ENCODE measurements around the gene ABCC8.

ABCC8 gene

DNA sequence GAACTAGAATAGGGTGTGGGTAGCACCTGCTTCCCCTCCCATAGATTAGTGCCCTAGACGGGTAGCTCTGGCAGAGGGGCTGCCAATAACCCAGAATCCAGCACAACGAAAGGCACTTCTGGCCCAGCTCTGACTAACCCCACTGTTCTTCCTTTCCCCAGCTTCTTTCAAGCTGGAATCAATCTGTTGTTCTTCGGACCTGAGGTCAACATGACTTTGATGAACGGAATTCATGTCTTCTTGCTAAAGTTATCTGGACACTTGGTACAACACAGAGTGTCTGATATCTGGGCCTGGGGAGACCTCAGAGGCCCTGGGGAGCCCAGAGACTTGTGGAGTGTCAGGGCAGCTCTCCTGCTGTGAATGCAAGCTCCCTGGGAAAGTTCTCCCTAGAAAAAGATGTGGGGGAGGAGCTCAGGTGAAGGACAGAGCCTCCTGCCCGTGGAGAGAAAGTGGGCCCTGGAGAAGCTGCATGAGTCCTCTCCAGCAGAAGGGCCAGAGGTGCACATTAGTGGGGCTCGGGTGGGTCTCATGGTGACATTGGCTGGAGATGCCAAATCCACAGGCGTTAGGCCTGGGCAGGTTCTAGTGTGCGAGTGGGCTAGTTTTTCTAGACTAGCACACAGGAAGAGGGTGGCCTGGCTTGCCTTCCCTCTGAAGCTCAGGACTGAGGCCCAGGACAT, 94.5 kb downstream of the ABCC8 start:
- Histone ChIP-seq H3K9ac (ENCODE audit: low read depth, low read length) (no peak overlapping the region), H3K4me1 (ENCODE audit: control insufficient read depth, insufficient read depth, low read length) (peaks cover 12% of the 10 kb centered on the region), H3K36me3 (ENCODE audit: insufficient read depth, low read length) (no peaks in the 10 kb centered on the region), H3K4me2 (ENCODE audit: low read length) (no peak overlapping the region), H3K4me3 (ENCODE audit: low read length) (no peak overlapping the region), H3K27me3 (ENCODE audit: control insufficient read depth, insufficient read depth, low read length) (peaks cover 5% of the 10 kb centered on the region), H3K9me3 (replicated peaks; ENCODE audit: low read length) (no peaks in the 10 kb centered on the region)

DNA sequence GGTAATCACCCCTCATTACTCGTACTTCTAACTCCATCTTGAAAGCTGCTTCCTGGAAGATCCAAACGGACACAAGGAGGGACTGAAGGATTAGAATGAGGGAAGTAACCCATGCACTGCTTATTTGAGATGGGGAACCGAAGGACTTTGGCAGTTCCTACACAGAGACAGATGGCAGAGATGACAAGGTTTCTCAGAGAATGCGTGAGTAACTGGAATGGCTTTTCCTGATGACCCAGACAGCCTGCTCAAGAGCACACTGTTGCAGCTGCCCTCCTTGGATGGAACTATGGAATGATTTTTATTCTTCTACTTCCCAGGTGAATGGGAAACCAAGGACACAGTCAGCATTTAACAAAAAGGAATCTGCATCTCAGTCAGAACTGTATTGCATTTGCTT, 95.5 kb downstream of the ABCC8 start:
- no peaks in the 10 kb centered on the region for H3K9me3 ChIP-seq (replicated peaks; ENCODE audit: low read length)
- H3K4me3 ChIP-seq (ENCODE audit: low read length): no peak overlapping the region
- peaks cover 5% of the 10 kb centered on the region for H3K27me3 ChIP-seq (ENCODE audit: control insufficient read depth, insufficient read depth, low read length)
- H3K9ac ChIP-seq (ENCODE audit: low read depth, low read length): no peak overlapping the region
- H3K36me3 ChIP-seq (ENCODE audit: insufficient read depth, low read length): no peaks in the 10 kb centered on the region
- H3K4me1 ChIP-seq (ENCODE audit: control insufficient read depth, insufficient read depth, low read length): peaks cover 12% of the 10 kb centered on the region
- no peak overlapping the region for H3K4me2 ChIP-seq (ENCODE audit: low read length)

GRCh38 chr11:17379383-17380180, 97.1 kb downstream of the ABCC8 start:
- Histone ChIP-seq H3K27me3 (ENCODE audit: control insufficient read depth, insufficient read depth, low read length) (no peaks in the 10 kb centered on the region), H3K4me3 (ENCODE audit: low read length) (no peak overlapping the region), H3K4me2 (ENCODE audit: low read length) (no peak overlapping the region), H3K4me1 (ENCODE audit: control insufficient read depth, insufficient read depth, low read length) (peaks cover 12% of the 10 kb centered on the region), H3K9me3 (replicated peaks; ENCODE audit: low read length) (no peaks in the 10 kb centered on the region), H3K36me3 (ENCODE audit: insufficient read depth, low read length) (no peaks in the 10 kb centered on the region), H3K9ac (ENCODE audit: low read depth, low read length) (no peak overlapping the region)

DNA sequence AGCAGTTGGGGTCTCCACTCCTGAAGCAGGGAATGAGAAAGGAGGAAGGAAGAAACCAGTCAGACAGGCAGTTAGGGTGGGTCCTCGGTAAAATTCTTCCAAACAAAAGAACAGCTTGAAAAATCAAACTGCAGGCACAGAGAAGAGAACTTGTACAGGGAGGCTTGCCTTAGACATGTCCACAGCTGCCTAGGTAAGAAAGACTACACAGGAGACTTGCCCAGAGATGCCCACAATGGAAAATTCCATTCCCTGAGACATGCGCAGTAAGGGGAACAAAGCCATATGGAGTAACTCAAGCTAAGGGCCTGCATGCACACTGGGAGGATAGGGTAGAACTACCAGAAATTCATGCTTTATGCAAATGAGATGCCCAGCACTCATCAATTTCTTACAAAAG, 98.0 kb downstream of the ABCC8 start:
- Histone ChIP-seq H3K36me3 (ENCODE audit: insufficient read depth, low read length) (peaks cover 2% of the 10 kb centered on the region), H3K4me2 (ENCODE audit: low read length) (no peak overlapping the region)

DNA sequence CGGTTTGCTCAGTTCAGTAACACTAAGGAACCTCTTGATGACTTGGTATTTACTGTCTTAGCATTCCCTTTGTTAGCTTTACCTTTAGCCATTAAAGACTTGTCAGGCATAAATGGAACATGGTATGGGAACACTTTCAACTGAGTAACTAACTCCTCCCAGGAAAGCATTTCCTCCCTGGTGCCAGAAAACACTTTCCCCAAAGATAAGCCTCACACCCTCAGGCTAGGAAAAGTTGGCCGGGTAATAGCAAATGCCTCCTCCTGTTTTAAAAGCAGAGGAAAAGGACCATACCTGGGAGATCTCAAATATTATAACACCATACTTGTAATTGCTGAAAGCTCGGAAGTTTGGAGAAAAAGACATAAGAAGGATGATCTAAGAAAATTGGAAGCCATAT, 100.2 kb downstream of the ABCC8 start:
- Histone ChIP-seq H3K4me1 (ENCODE audit: control insufficient read depth, insufficient read depth, low read length) (peaks cover 7% of the 10 kb centered on the region), H3K36me3 (ENCODE audit: insufficient read depth, low read length) (peaks cover 21% of the 10 kb centered on the region), H3K4me3 (ENCODE audit: low read length) (no peak overlapping the region), H3K4me2 (ENCODE audit: low read length) (no peak overlapping the region), H3K27me3 (ENCODE audit: control insufficient read depth, insufficient read depth, low read length) (no peaks in the 10 kb centered on the region), H3K9me3 (replicated peaks; ENCODE audit: low read length) (peaks cover 14% of the 10 kb centered on the region), H3K9ac (ENCODE audit: low read depth, low read length) (no peak overlapping the region)

More for the DNA sequence above, 98.0 kb downstream of the ABCC8 start:
- Histone ChIP-seq H3K4me1 (ENCODE audit: control insufficient read depth, insufficient read depth, low read length) (peaks cover 12% of the 10 kb centered on the region), H3K4me3 (ENCODE audit: low read length) (no peak overlapping the region), H3K27me3 (ENCODE audit: control insufficient read depth, insufficient read depth, low read length) (no peaks in the 10 kb centered on the region), H3K9me3 (replicated peaks; ENCODE audit: low read length) (no peaks in the 10 kb centered on the region), H3K9ac (ENCODE audit: low read depth, low read length) (no peak overlapping the region)

DNA sequence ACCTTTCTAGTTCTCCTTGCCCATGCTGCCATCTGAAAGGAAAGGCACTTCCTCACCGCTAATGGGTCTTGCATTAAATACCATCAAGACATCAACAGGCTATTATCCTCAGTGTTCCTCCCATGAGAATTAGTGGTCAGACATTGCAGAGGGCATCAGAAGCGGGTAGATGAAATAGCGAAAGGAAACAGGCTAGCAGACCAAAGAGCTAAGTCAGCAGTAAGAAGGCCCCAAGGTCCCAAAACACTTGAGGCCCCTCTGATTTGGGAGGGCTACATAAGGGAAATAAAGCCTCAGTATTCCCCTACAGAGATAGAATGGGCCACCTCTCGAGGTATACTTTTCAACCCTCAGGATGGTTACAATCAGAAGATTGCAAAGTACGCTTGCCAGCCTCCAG, 101.1 kb downstream of the ABCC8 start:
- Histone ChIP-seq H3K4me2 (ENCODE audit: low read length) (no peak overlapping the region), H3K9me3 (replicated peaks; ENCODE audit: low read length) (peaks cover 21% of the 10 kb centered on the region), H3K27me3 (ENCODE audit: control insufficient read depth, insufficient read depth, low read length) (no peaks in the 10 kb centered on the region), H3K9ac (ENCODE audit: low read depth, low read length) (no peak overlapping the region), H3K36me3 (ENCODE audit: insufficient read depth, low read length) (peaks cover 30% of the 10 kb centered on the region), H3K4me3 (ENCODE audit: low read length) (no peak overlapping the region), H3K4me1 (ENCODE audit: control insufficient read depth, insufficient read depth, low read length) (no peaks in the 10 kb centered on the region)

- Histone ChIP-seq H3K4me3 (ENCODE audit: low read length) (no peak overlapping the region), H3K9me3 (replicated peaks; ENCODE audit: low read length) (peaks cover 39% of the 10 kb centered on the region), H3K4me2 (ENCODE audit: low read length) (no peak overlapping the region), H3K4me1 (ENCODE audit: control insufficient read depth, insufficient read depth, low read length) (no peaks in the 10 kb centered on the region), H3K9ac (ENCODE audit: low read depth, low read length) (no peak overlapping the region), H3K27me3 (ENCODE audit: control insufficient read depth, insufficient read depth, low read length) (no peaks in the 10 kb centered on the region), H3K36me3 (ENCODE audit: insufficient read depth, low read length) (peaks cover 55% of the 10 kb centered on the region)
Observed at GRCh38 chr11:17371614-17372013, 105.0 kb downstream of the ABCC8 start.

- H3K9me3 ChIP-seq (replicated peaks; ENCODE audit: low read length): peaks cover 39% of the 10 kb centered on the region
Observed at GRCh38 chr11:17369684-17370243, 106.9 kb downstream of the ABCC8 start.

GRCh38 chr11:17369094-17369493, 107.6 kb downstream of the ABCC8 start:
- Histone ChIP-seq H3K4me1 (ENCODE audit: control insufficient read depth, insufficient read depth, low read length) (no peaks in the 10 kb centered on the region), H3K4me2 (ENCODE audit: low read length) (no peak overlapping the region), H3K9ac (ENCODE audit: low read depth, low read length) (no peak overlapping the region), H3K36me3 (ENCODE audit: insufficient read depth, low read length) (peaks cover 55% of the 10 kb centered on the region), H3K9me3 (replicated peaks; ENCODE audit: low read length) (peaks cover 39% of the 10 kb centered on the region), H3K27me3 (ENCODE audit: control insufficient read depth, insufficient read depth, low read length) (no peaks in the 10 kb centered on the region), H3K4me3 (ENCODE audit: low read length) (no peak overlapping the region)

More at GRCh38 chr11:17369684-17370243, 106.9 kb downstream of the ABCC8 start:
- no peaks in the 10 kb centered on the region for H3K4me1 ChIP-seq (ENCODE audit: control insufficient read depth, insufficient read depth, low read length)
- no peak overlapping the region for H3K4me2 ChIP-seq (ENCODE audit: low read length)
- peaks cover 55% of the 10 kb centered on the region for H3K36me3 ChIP-seq (ENCODE audit: insufficient read depth, low read length)
- no peaks in the 10 kb centered on the region for H3K27me3 ChIP-seq (ENCODE audit: control insufficient read depth, insufficient read depth, low read length)
- H3K4me3 ChIP-seq (ENCODE audit: low read length): no peak overlapping the region
- H3K9ac ChIP-seq (ENCODE audit: low read depth, low read length): no peak overlapping the region

- H3K36me3 ChIP-seq (ENCODE audit: insufficient read depth, low read length): peaks cover 53% of the 10 kb centered on the region
Observed at GRCh38 chr11:17368551-17368950, 108.1 kb downstream of the ABCC8 start.

DNA sequence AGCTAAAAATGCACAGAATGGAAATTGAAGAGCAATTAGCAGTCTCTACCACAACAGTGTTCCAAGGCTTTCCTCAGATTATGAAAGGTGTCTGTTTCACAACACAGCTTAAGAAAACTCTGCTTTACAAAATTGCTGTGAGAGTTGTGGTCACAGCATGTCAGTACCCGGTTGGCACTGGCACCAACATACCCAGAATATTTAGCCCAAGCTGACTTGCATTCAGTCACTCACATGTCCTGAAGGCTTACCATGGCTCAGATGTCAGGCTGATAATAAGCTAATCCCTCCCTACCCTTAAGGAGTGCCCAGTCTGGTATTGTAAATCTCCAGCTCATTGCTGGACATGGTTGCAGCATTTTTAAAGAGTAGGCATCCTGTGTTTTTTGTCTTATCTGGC, 110.2 kb downstream of the ABCC8 start:
- H3K9ac ChIP-seq (ENCODE audit: low read depth, low read length): no peak overlapping the region
- no peaks in the 10 kb centered on the region for H3K4me1 ChIP-seq (ENCODE audit: control insufficient read depth, insufficient read depth, low read length)
- no peaks in the 10 kb centered on the region for H3K27me3 ChIP-seq (ENCODE audit: control insufficient read depth, insufficient read depth, low read length)
- H3K36me3 ChIP-seq (ENCODE audit: insufficient read depth, low read length): peaks cover 34% of the 10 kb centered on the region
- no peak overlapping the region for H3K4me2 ChIP-seq (ENCODE audit: low read length)
- peaks cover 25% of the 10 kb centered on the region for H3K9me3 ChIP-seq (replicated peaks; ENCODE audit: low read length)
- H3K4me3 ChIP-seq (ENCODE audit: low read length): no peak overlapping the region

More at GRCh38 chr11:17368551-17368950, 108.1 kb downstream of the ABCC8 start:
- H3K4me1 ChIP-seq (ENCODE audit: control insufficient read depth, insufficient read depth, low read length): no peaks in the 10 kb centered on the region
- H3K9ac ChIP-seq (ENCODE audit: low read depth, low read length): no peak overlapping the region
- no peak overlapping the region for H3K4me2 ChIP-seq (ENCODE audit: low read length)
- peaks cover 39% of the 10 kb centered on the region for H3K9me3 ChIP-seq (replicated peaks; ENCODE audit: low read length)
- no peak overlapping the region for H3K4me3 ChIP-seq (ENCODE audit: low read length)
- no peaks in the 10 kb centered on the region for H3K27me3 ChIP-seq (ENCODE audit: control insufficient read depth, insufficient read depth, low read length)
